ENCODE results near the gene MAST4.

The MAST4 gene

GRCh38 chr5:66701244-66701643, 105.1 kb downstream of the MAST4 start:
- no peak for DNase-seq (ENCODE audit: low read depth in 1 of 2, low spot score in 1 of 2)
- no peak overlapping the region for H3K27ac ChIP-seq (replicated peaks)
- no peak overlapping the region for H3K4me3 ChIP-seq (replicated peaks; ENCODE audit: insufficient read depth, low read length)
- H3K27me3 ChIP-seq (ENCODE audit: insufficient read depth, poor library complexity, severe bottlenecking), result no peaks in the 10 kb centered on the region
- TF ChIP-seq REST (IDR thresholded peaks at IDR 0.05; ENCODE audit: insufficient replicate concordance, low read depth), result no peak
- TF ChIP-seq GABPA (IDR thresholded peaks at IDR 0.05; ENCODE audit: low read depth), result no peak
- TF ChIP-seq CTCF (IDR thresholded peaks at IDR 0.05; ENCODE audit: insufficient read depth, low read length), result no peak
- TF ChIP-seq POLR2AphosphoS5 (IDR thresholded peaks at IDR 0.05; ENCODE audit: low read depth), result no peak
- TF ChIP-seq SPI1 (IDR thresholded peaks at IDR 0.05; ENCODE audit: borderline replicate concordance, low read depth), result no peak

GRCh38 chr5:66702426-66702825, 106.2 kb downstream of the MAST4 start:
- no peak overlapping the region for H3K4me3 ChIP-seq (replicated peaks; ENCODE audit: insufficient read depth, low read length)
- H3K27me3 ChIP-seq (ENCODE audit: insufficient read depth, poor library complexity, severe bottlenecking), result no peaks in the 10 kb centered on the region
- no peak for DNase-seq (ENCODE audit: low read depth in 1 of 2, low spot score in 1 of 2)
- H3K27ac ChIP-seq (replicated peaks), result no peak overlapping the region
- TF ChIP-seq SPI1 (IDR thresholded peaks at IDR 0.05; ENCODE audit: borderline replicate concordance, low read depth) (no peak), POLR2AphosphoS5 (IDR thresholded peaks at IDR 0.05; ENCODE audit: low read depth) (no peak)

- no peaks in the 10 kb centered on the region for H3K27me3 ChIP-seq (ENCODE audit: insufficient read depth, poor library complexity, severe bottlenecking)
- H3K4me3 ChIP-seq (replicated peaks; ENCODE audit: insufficient read depth, low read length), result no peak overlapping the region
- DNase-seq (ENCODE audit: low read depth in 1 of 2, low spot score in 1 of 2), result no peak
- TF ChIP-seq SPI1 (IDR thresholded peaks at IDR 0.05; ENCODE audit: borderline replicate concordance, low read depth) (no peak), POLR2AphosphoS5 (IDR thresholded peaks at IDR 0.05; ENCODE audit: low read depth) (no peak), GABPA (IDR thresholded peaks at IDR 0.05; ENCODE audit: low read depth) (no peak), REST (IDR thresholded peaks at IDR 0.05; ENCODE audit: insufficient replicate concordance, low read depth) (no peak), CTCF (IDR thresholded peaks at IDR 0.05; ENCODE audit: insufficient read depth, low read length) (no peak)
- H3K27ac ChIP-seq (replicated peaks), result no peak overlapping the region
These were observed 108.7 kb downstream of the MAST4 start for GRCh38 chr5:66704790-66705425.

- H3K27me3 ChIP-seq (ENCODE audit: insufficient read depth, poor library complexity, severe bottlenecking), result no peaks in the 10 kb centered on the region
- H3K4me3 ChIP-seq (replicated peaks; ENCODE audit: insufficient read depth, low read length), result no peak overlapping the region
- TF ChIP-seq POLR2AphosphoS5 (IDR thresholded peaks at IDR 0.05; ENCODE audit: low read depth), result no peak
- no peak for TF ChIP-seq REST (IDR thresholded peaks at IDR 0.05; ENCODE audit: insufficient replicate concordance, low read depth)
- no peak for TF ChIP-seq SPI1 (IDR thresholded peaks at IDR 0.05; ENCODE audit: borderline replicate concordance, low read depth)
- TF ChIP-seq CTCF (IDR thresholded peaks at IDR 0.05; ENCODE audit: insufficient read depth, low read length), result no peak
- H3K27ac ChIP-seq (replicated peaks), result no peak overlapping the region
- DNase-seq (ENCODE audit: low read depth in 1 of 2, low spot score in 1 of 2), result no peak
These were observed 112.2 kb downstream of the MAST4 start for GRCh38 chr5:66708368-66708767.
